Left ventricle myocardium inferior (tissue), 1 donor: Measurements from ENCODE around the gene OPHN1. TPM values are rescaled to one million over a fixed set of nuclear protein-coding genes. Genes with fewer than 3 reads are reported as not detected.
"Not testable (repeated sequence)": the region's sequence is repeated elsewhere in the genome, so short reads cannot be mapped to it uniquely, and the experiment has no call there.

Experiments
- DNase-seq: peaks from one replicate; pipeline ENCODE4 v3.0.0-alpha.2; 2020
- H3K27ac ChIP-seq: fragments of 200-600 bp; replicated peaks from 2 replicates; pipeline ENCODE4 v1.8.0; 2021
- H3K27me3 ChIP-seq: fragments of 200-600 bp; 2 replicates; pipeline ENCODE4 v1.8.0; 2021; ENCODE audit warnings: low read depth
- H3K36me3 ChIP-seq: fragments of 200-600 bp; 2 replicates; pipeline ENCODE4 v1.8.0; 2021
- H3K4me1 ChIP-seq: fragments of 200-600 bp; 2 replicates; pipeline ENCODE4 v1.8.0; 2021
- H3K4me3 ChIP-seq: fragments of 200-600 bp; 2 replicates; pipeline ENCODE4 v1.8.0; 2021; ENCODE audit warnings: mild to moderate bottlenecking, moderate library complexity
- H3K9me3 ChIP-seq: fragments of 200-600 bp; replicated peaks from 2 replicates; pipeline ENCODE4 v1.8.0; 2021
- intact Hi-C: fragments of 100-400 bp; cut with micrococcal nuclease; formaldehyde crosslinking; loops from one replicate; pipeline ENCODE4 v1.11.0; 2022
- total RNA-seq: library from RNA; stranded (reverse); fragmentation: NEBNext Ultra II Directional; extraction: Animal tissue kit (Norgen Biotek cat#: 25700); gene quantifications from one replicate; pipeline ENCODE4 v1.2.1, GENCODE V29; 2021
- TF ChIP-seq, protein P1 (sequence below): fragments of 200-600 bp; IDR thresholded peaks from 2 replicates; pipeline ENCODE4 v1.8.0; 2021; ENCODE audit warnings: antibody characterized with exemption, mild to moderate bottlenecking, borderline replicate concordance
- donor health status: DM: no; HTN: yes; CAD: no; lungs with severe emphysema.

The OPHN1 gene
- total RNA-seq, 1 donor from 2014 or later = 5.0 TPM

DNA sequence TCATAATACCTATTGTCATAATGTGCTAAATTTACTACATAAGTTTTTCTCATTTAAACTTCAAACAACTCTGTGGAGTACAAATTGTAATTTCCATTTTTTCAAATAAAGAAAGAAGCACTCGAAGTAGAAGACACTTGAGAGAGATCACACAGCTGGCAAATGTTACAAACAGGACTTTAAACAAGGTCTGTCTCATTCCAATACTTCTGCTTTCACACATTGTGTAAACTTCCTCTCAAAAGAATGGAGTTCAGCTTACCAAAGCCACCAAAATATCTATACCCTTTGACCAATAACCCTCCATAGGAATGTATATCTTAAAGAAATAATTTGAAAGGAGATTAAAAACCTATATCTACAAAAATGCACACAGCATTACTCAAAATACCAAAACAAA lies 88.3 kb downstream of the OPHN1 start:
- TF ChIP-seq, protein P1, sequence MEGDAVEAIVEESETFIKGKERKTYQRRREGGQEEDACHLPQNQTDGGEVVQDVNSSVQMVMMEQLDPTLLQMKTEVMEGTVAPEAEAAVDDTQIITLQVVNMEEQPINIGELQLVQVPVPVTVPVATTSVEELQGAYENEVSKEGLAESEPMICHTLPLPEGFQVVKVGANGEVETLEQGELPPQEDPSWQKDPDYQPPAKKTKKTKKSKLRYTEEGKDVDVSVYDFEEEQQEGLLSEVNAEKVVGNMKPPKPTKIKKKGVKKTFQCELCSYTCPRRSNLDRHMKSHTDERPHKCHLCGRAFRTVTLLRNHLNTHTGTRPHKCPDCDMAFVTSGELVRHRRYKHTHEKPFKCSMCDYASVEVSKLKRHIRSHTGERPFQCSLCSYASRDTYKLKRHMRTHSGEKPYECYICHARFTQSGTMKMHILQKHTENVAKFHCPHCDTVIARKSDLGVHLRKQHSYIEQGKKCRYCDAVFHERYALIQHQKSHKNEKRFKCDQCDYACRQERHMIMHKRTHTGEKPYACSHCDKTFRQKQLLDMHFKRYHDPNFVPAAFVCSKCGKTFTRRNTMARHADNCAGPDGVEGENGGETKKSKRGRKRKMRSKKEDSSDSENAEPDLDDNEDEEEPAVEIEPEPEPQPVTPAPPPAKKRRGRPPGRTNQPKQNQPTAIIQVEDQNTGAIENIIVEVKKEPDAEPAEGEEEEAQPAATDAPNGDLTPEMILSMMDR = no peak
- DNase-seq = no peak

DNA sequence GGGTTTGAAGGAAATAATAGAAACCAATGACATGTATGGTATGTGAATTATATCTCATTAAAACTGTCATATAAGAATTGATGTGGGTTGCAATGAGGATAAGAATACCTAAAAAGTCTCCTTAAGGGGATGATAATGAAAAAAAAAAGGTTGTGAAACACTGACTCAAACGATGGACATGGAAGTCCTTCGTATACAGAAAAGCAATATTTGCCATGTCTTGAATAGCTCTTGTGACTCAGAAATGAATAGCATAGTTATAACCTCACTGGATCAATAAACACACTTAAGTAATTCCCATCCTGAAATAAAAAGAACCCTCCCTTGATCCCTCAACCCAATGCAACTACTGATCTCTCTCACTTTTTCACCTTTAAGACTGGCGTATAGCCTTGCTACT lies 89.7 kb downstream of the OPHN1 start:
- TF ChIP-seq, protein P1 = no peak
- no peak overlapping the region for H3K4me3 ChIP-seq
- H3K9me3 ChIP-seq = no peaks in the 10 kb centered on the region
- no peaks in the 10 kb centered on the region for H3K36me3 ChIP-seq
- no peaks in the 10 kb centered on the region for H3K27me3 ChIP-seq
- H3K4me1 ChIP-seq = no peaks in the 10 kb centered on the region
- no peak for DNase-seq
- no peak overlapping the region for H3K27ac ChIP-seq
- intact Hi-C loops = no loop called here

More for the DNA sequence above, 88.3 kb downstream of the OPHN1 start:
- intact Hi-C loops = no loop called here
- Histone ChIP-seq H3K9me3 (no peaks in the 10 kb centered on the region), H3K27me3 (no peaks in the 10 kb centered on the region), H3K36me3 (no peaks in the 10 kb centered on the region), H3K27ac (no peak overlapping the region), H3K4me1 (no peaks in the 10 kb centered on the region), H3K4me3 (no peak overlapping the region)

DNA sequence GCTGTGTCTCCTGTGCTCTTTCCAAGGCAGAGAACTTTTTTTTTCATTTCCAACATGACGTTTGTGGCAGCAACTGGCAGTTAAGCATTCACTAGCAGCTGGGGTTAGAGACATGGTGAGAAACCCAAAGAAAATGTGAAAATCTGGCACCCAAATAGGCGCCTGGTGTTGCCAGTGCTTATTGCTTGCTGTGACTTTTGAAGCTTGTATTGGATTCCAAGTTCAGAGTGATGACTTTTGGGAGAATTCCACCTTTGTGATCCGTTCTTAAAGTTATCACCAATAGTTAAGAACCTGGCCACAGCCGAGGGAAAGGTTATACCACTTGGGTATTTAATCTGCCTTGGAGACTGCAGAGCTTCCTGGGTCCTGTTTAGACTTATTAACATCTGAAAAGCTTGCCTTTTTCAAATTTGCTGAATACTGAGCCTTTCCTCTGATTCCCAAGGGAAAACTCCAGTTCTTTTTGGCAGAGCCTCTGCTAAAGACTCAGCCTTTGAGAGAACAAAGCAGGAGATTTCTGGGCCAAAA lies 101.0 kb downstream of the OPHN1 start:
- Histone ChIP-seq H3K27ac (peak overlapping the region; percentile 30), H3K4me1 (no peaks in the 10 kb centered on the region), H3K27me3 (no peaks in the 10 kb centered on the region), H3K4me3 (no peak overlapping the region), H3K9me3 (no peaks in the 10 kb centered on the region), H3K36me3 (no peaks in the 10 kb centered on the region)
- TF ChIP-seq, protein P1 = no peak
- no peak for DNase-seq
- intact Hi-C loops = no loop called here

DNA sequence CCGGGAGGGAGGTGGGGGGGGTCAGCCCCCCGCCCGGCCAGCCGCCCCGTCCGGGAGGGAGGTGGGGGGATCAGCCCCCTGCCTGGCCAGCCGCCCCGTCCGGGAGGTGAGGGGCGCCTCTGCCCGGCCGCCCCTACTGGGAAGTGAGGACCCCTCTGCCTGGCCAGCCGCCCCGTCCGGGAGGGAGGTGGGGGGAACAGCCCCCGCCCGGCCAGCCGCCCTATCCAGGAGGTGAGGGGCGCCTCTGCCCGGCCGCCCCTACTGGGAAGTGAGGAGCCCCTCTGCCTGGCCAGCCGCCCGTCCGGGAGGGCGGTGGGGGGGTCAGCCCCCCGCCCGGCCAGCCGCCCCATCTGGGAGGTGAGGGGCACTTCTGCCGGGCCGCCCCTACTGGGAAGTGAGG lies 106.5 kb downstream of the OPHN1 start:
- H3K9me3 ChIP-seq, H3K4me3 ChIP-seq, DNase-seq, H3K36me3 ChIP-seq, intact Hi-C loops, H3K27ac ChIP-seq, H3K4me1 ChIP-seq, H3K27me3 ChIP-seq: not testable (repeated sequence)

DNA sequence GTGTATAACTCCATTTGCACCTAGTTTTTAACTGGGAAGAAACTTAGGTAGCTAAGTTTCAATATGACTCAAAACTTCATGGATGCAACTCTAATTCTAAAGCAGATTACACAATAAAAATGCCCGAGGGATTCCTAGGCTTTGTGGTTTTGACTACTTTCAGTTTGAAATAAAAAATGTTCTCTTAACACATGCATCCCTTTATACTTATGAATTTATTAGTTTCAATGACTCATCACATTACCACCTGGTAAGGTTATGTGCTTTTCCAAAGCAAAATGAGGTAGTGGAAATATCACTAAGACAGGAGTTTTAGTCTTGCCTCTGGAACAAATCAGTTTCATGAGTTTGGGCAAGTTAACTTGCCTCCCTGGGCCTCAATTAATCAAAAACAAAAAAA lies 125.5 kb downstream of the OPHN1 start:
- Histone ChIP-seq H3K9me3 (no peaks in the 10 kb centered on the region), H3K27me3 (no peaks in the 10 kb centered on the region), H3K27ac (no peak overlapping the region), H3K4me1 (no peaks in the 10 kb centered on the region), H3K4me3 (no peak overlapping the region), H3K36me3 (no peaks in the 10 kb centered on the region)
- TF ChIP-seq, protein P1 = no peak
- no peak for DNase-seq
- intact Hi-C loops = no loop called here

DNA sequence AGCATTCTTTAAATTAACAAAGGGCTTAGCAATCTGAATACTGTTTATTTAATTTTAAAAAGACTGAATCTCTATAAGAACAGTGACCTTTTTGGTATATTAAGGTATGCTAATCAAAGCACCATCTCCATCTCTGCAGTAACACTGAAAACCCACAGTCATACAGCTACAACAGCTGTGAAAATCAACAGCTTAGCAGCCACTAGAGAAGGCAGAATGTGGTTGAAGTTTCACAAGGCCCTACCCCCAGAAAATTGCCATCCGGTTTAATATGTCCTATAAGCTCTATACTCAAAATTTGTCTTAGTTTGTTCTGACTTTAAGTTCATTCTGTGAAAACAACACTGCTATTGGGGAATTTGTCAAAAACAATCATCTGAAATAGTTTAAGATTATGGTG lies 128.7 kb downstream of the OPHN1 start:
- no peak overlapping the region for H3K4me3 ChIP-seq
- H3K36me3 ChIP-seq = no peaks in the 10 kb centered on the region
- H3K9me3 ChIP-seq = no peaks in the 10 kb centered on the region
- no peak for DNase-seq
- no peaks in the 10 kb centered on the region for H3K4me1 ChIP-seq
- H3K27me3 ChIP-seq = no peaks in the 10 kb centered on the region
- TF ChIP-seq, protein P1 = no peak
- no peak overlapping the region for H3K27ac ChIP-seq
- intact Hi-C loops = no loop called here
